ENCODE results near the gene NANOS3. TPM values are rescaled to one million over a fixed set of nuclear protein-coding genes. Genes with fewer than 3 reads are reported as not detected.
"Not testable (repeated sequence)": the region's sequence is repeated elsewhere in the genome, so short reads cannot be mapped to it uniquely, and the experiment has no call there.

Gene NANOS3
- total and polyA plus RNA-seq, 2 experiments from 2014 or later: 2.7 TPM; not detected in 1

GRCh38 chr19:13848798-13849676, 27.9 kb upstream of the NANOS3 start:
- no peak for DNase-seq
- no peak overlapping the region for H2AFZ ChIP-seq
- peak overlapping the region; percentile 100 for H3K27ac ChIP-seq
- H3K9me3 ChIP-seq (ENCODE audit: low read depth): no peaks in the 10 kb centered on the region
- in situ Hi-C loops (cut with MboI): no loop called here
- H3K27me3 ChIP-seq (replicated peaks; ENCODE audit: insufficient read depth): no peaks in the 10 kb centered on the region
- 63 to 64% methylated on average over 16 of the region's 16 CpGs for WGBS, 2 experiments (ENCODE audit: low coverage in 1 of 2, low lambda C conversion rate in 2 of 2, missing lambda C conversion rate in 2 of 2)
- H3K79me2 ChIP-seq (ENCODE audit: insufficient read depth): peaks cover 9% of the 10 kb centered on the region; the same call in 1 of the 2 replicates
- H3K9ac ChIP-seq: peak overlapping the region; percentile 99; the same call in 1 of the 2 replicates
- no peaks in the 10 kb centered on the region for H4K20me1 ChIP-seq (ENCODE audit: insufficient read depth)
- TF ChIP-seq EZH2 (IDR thresholded peaks at IDR 0.05; ENCODE audit: insufficient read depth, poor library complexity, severe bottlenecking) (no peak), EZH2phosphoT487 (IDR thresholded peaks at IDR 0.05; ENCODE audit: insufficient read depth, low read depth) (no peak)
- no peak overlapping the region for H3K4me2 ChIP-seq (ENCODE audit: unreplicated experiment)
- no peak overlapping the region for H3K4me3 ChIP-seq
- no peaks in the 10 kb centered on the region for H3K36me3 ChIP-seq (ENCODE audit: low read depth)
- peaks cover 49% of the 10 kb centered on the region for H3F3A ChIP-seq (ENCODE audit: insufficient read depth)
- H3K4me1 ChIP-seq (ENCODE audit: insufficient read depth): peaks cover 53% of the 10 kb centered on the region
- H3K9me2 ChIP-seq (ENCODE audit: insufficient read depth): no peaks in the 10 kb centered on the region

GRCh38 chr19:13849991-13850909, 26.7 kb upstream of the NANOS3 start:
- Histone ChIP-seq H3K4me1 (ENCODE audit: insufficient read depth) (peaks cover 53% of the 10 kb centered on the region), H3K27me3 (replicated peaks; ENCODE audit: insufficient read depth) (no peaks in the 10 kb centered on the region), H2AFZ (peak overlapping the region; percentile 50; the same call in 1 of the 2 replicates), H3K4me3 (peak overlapping the region; percentile 63), H3K9me2 (ENCODE audit: insufficient read depth) (no peaks in the 10 kb centered on the region), H3K27ac (peak overlapping the region; percentile 100), H3F3A (ENCODE audit: insufficient read depth) (peaks cover 42% of the 10 kb centered on the region), H3K9ac (peak overlapping the region; percentile 97), H3K4me2 (ENCODE audit: unreplicated experiment) (peak overlapping the region; percentile 74), H3K9me3 (ENCODE audit: low read depth) (no peaks in the 10 kb centered on the region), H4K20me1 (ENCODE audit: insufficient read depth) (no peaks in the 10 kb centered on the region), H3K36me3 (ENCODE audit: low read depth) (no peaks in the 10 kb centered on the region), H3K79me2 (ENCODE audit: insufficient read depth) (peaks cover 9% of the 10 kb centered on the region; the same call in 1 of the 2 replicates)
- peak; percentile 89 for DNase-seq
- in situ Hi-C loops (cut with MboI): no loop called here
- 14 to 18% methylated on average over 49 to 65 of the region's 66 CpGs for WGBS, 2 experiments (ENCODE audit: low coverage in 1 of 2, low lambda C conversion rate in 2 of 2, missing lambda C conversion rate in 2 of 2)
- no peak for TF ChIP-seq EZH2phosphoT487 (IDR thresholded peaks at IDR 0.05; ENCODE audit: insufficient read depth, low read depth)
- TF ChIP-seq EZH2 (IDR thresholded peaks at IDR 0.05; ENCODE audit: insufficient read depth, poor library complexity, severe bottlenecking): no peak

DNA sequence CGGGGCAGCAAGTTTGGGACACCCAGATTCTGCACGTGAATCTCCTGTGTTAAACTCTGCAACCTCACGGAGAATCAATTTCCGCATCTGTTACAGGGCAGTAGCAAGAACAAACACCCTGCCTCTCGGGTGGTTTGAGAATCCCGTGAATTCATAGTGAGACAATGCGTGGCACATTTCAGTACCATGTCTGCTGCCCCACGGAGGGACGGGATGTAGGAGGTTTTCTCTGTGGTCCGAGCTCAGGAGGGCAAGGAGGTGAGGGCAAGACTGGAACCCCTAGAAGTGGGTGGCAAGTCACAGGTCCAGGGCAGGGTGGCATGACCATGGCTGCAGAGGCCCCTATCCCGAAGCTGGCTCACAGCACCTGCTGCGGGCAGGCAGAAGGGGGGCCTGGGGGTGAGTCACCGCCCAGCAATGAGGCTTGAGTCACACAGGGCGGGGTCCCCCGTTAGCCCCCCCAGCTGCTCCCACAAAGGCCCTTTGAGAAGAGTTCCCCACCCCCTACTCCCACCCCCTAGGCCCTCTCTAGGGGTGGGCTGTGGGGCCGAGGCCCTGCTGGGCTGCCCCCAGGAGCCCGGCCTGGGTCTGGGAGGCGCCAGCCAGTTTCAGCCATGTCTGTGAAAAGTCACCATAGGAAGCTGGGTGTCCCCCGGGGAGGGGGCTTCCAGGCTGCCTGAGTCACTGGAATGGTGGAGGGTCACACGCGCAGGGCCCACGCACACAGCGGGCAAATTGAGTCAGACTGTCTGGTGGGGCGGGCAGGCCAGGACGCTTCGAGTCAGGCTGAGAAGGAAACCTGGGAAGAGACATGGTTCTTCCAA, 25.8 kb upstream of the NANOS3 start:
- H4K20me1 ChIP-seq (ENCODE audit: insufficient read depth): no peaks in the 10 kb centered on the region
- peaks cover 9% of the 10 kb centered on the region; the same call in 1 of the 2 replicates for H3K79me2 ChIP-seq (ENCODE audit: insufficient read depth)
- H3K4me2 ChIP-seq (ENCODE audit: unreplicated experiment): peak overlapping the region; percentile 74
- H3K27me3 ChIP-seq (replicated peaks; ENCODE audit: insufficient read depth): no peaks in the 10 kb centered on the region
- no peaks in the 10 kb centered on the region for H3K9me2 ChIP-seq (ENCODE audit: insufficient read depth)
- peak overlapping the region; percentile 63 for H3K4me3 ChIP-seq
- DNase-seq: peak; percentile 96
- no peaks in the 10 kb centered on the region for H3K36me3 ChIP-seq (ENCODE audit: low read depth)
- peak overlapping the region; percentile 97 for H3K9ac ChIP-seq
- in situ Hi-C loops (cut with MboI): no loop called here
- 2 to 3% methylated on average over 23 to 25 of the region's 26 CpGs for WGBS, 2 experiments (ENCODE audit: low coverage in 1 of 2, low lambda C conversion rate in 2 of 2, missing lambda C conversion rate in 2 of 2)
- no peak overlapping the region for H2AFZ ChIP-seq
- no peaks in the 10 kb centered on the region for H3K9me3 ChIP-seq (ENCODE audit: low read depth)
- peaks cover 36% of the 10 kb centered on the region for H3F3A ChIP-seq (ENCODE audit: insufficient read depth)
- no peak for TF ChIP-seq EZH2 (IDR thresholded peaks at IDR 0.05; ENCODE audit: insufficient read depth, poor library complexity, severe bottlenecking)
- TF ChIP-seq EZH2phosphoT487 (IDR thresholded peaks at IDR 0.05; ENCODE audit: insufficient read depth, low read depth): no peak
- H3K27ac ChIP-seq: peak overlapping the region; percentile 100
- peaks cover 51% of the 10 kb centered on the region for H3K4me1 ChIP-seq (ENCODE audit: insufficient read depth)

DNA sequence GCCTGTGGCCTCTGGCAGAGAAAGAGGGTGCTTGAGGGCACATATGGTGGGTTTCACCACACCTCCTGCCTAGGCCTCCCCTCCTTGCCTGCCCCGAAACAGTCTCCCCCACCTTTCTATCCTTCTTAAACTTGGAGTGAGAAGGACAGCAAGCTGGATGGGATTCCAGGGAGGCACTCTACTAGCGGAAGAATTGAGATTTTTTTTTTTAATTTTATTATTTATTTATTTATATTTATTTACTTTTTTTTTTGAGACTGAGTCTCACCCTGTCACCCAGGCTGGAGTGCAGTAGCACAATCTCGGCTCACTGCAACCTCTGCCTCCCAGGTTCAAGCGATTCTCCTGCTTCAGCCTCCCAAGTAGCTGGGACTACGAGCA, 25.2 kb upstream of the NANOS3 start:
- peaks cover 34% of the 10 kb centered on the region for H3F3A ChIP-seq (ENCODE audit: insufficient read depth)
- H3K36me3 ChIP-seq (ENCODE audit: low read depth); DNase-seq; H4K20me1 ChIP-seq (ENCODE audit: insufficient read depth); H3K27me3 ChIP-seq (replicated peaks; ENCODE audit: insufficient read depth); H3K9me3 ChIP-seq (ENCODE audit: low read depth); H3K9me2 ChIP-seq (ENCODE audit: insufficient read depth); in situ Hi-C loops (cut with MboI); H2AFZ ChIP-seq; H3K79me2 ChIP-seq (ENCODE audit: insufficient read depth): not testable (repeated sequence)
- H3K4me1 ChIP-seq (ENCODE audit: insufficient read depth): peaks cover 45% of the 10 kb centered on the region
- peak overlapping the region; percentile 74 for H3K4me2 ChIP-seq (ENCODE audit: unreplicated experiment)
- H3K9ac ChIP-seq: peak overlapping the region; percentile 97
- peak overlapping the region; percentile 100 for H3K27ac ChIP-seq
- 0 out of 2 replicates have a peak overlapping the region, but pooled peaks have one; percentile 63 for H3K4me3 ChIP-seq
- WGBS, 2 experiments (ENCODE audit: low coverage in 1 of 2, low lambda C conversion rate in 2 of 2, missing lambda C conversion rate in 2 of 2): 33 to 39% methylated on average over 5 of the region's 5 CpGs

GRCh38 chr19:13852171-13852707, 24.7 kb upstream of the NANOS3 start:
- DNase-seq; H3K4me3 ChIP-seq; H3K9me2 ChIP-seq (ENCODE audit: insufficient read depth); H2AFZ ChIP-seq; in situ Hi-C loops (cut with MboI); H4K20me1 ChIP-seq (ENCODE audit: insufficient read depth); H3K27me3 ChIP-seq (replicated peaks; ENCODE audit: insufficient read depth); H3K9me3 ChIP-seq (ENCODE audit: low read depth); H3K36me3 ChIP-seq (ENCODE audit: low read depth); H3K79me2 ChIP-seq (ENCODE audit: insufficient read depth): not testable (repeated sequence)
- 54 to 61% methylated on average over 12 of the region's 12 CpGs for WGBS, 2 experiments (ENCODE audit: low coverage in 1 of 2, low lambda C conversion rate in 2 of 2, missing lambda C conversion rate in 2 of 2)
- H3K9ac ChIP-seq: peak overlapping the region; percentile 97
- H3K4me2 ChIP-seq (ENCODE audit: unreplicated experiment): peak overlapping the region; percentile 74
- peaks cover 34% of the 10 kb centered on the region for H3F3A ChIP-seq (ENCODE audit: insufficient read depth)
- H3K27ac ChIP-seq: peak overlapping the region; percentile 100
- H3K4me1 ChIP-seq (ENCODE audit: insufficient read depth): peaks cover 41% of the 10 kb centered on the region
